ENCODE measurements around the gene HPS5.
"Not testable (repeated sequence)": the region's sequence is repeated elsewhere in the genome, so short reads cannot be mapped to it uniquely, and the experiment has no call there.

The HPS5 gene, protein sequence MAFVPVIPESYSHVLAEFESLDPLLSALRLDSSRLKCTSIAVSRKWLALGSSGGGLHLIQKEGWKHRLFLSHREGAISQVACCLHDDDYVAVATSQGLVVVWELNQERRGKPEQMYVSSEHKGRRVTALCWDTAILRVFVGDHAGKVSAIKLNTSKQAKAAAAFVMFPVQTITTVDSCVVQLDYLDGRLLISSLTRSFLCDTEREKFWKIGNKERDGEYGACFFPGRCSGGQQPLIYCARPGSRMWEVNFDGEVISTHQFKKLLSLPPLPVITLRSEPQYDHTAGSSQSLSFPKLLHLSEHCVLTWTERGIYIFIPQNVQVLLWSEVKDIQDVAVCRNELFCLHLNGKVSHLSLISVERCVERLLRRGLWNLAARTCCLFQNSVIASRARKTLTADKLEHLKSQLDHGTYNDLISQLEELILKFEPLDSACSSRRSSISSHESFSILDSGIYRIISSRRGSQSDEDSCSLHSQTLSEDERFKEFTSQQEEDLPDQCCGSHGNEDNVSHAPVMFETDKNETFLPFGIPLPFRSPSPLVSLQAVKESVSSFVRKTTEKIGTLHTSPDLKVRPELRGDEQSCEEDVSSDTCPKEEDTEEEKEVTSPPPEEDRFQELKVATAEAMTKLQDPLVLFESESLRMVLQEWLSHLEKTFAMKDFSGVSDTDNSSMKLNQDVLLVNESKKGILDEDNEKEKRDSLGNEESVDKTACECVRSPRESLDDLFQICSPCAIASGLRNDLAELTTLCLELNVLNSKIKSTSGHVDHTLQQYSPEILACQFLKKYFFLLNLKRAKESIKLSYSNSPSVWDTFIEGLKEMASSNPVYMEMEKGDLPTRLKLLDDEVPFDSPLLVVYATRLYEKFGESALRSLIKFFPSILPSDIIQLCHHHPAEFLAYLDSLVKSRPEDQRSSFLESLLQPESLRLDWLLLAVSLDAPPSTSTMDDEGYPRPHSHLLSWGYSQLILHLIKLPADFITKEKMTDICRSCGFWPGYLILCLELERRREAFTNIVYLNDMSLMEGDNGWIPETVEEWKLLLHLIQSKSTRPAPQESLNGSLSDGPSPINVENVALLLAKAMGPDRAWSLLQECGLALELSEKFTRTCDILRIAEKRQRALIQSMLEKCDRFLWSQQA

DNA sequence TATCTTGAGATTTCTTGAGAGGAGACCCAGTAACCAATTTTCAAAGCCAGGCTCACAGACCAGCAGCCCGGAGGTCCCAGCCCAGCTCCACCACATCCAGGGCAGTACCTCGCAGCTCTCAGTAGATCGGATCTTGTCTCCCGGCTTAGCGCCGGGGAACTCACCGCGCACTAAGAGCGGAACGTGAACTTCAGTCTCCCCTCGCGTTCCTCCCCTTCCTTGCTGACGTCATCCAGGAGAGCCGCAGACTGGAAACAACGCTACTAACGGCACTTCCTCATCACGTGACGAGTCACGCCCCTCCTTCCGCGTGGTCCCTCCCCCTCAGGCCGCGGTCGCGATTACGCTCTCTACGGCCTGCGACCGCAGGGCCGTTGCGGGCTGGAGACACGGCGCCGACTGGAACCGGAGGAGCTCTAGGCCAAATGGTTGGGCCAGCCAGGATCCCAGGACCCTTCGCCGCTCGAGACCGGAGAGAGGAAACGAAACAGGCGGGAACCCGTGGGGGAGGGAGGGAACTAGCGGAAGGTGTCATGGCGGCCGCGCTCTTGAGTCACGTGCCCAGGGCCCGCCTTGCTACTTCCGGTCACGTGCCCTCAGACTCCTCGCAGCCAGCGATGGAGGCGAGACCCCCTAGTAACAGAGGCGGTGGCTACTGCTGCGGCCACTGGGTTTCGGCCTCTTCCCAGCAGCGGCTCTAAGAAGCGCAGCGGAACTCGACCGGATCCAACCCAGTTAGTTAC, at the start of gene HPS5, which contains the start of gene GTF2H1:
HPS5 (minus strand) TSS at position 172 of the 743 bp plus-strand sequence. CDS start 4,282 bp downstream, outside the sequence.
GTF2H1 (plus strand) TSS at position 599 of the 743 bp plus-strand sequence. CDS start 10,508 bp downstream, outside the sequence.
- peak; percentile 95 for DNase-seq (ENCODE audit: low read depth, low spot score)

DNA sequence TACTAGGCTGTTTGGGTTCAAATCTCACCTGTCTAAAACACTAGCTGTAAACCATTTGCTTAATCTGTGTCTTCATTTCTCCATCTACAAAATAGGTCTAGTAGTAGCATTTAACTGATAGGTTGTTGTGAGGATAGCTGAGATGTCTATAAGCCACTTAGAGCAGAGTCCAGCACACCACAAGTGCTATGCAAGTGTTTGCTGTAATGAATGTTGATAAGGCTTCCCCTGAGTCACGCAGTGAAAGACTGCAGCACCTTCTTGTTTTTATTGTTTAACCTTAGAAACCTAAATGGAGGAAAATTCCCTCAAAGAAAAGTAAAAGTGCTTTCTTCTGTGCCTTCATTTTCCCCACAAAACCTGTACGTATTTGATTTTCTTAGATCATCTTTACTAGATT, 49.3 kb upstream of the HPS5 start:
- DNase-seq (ENCODE audit: low read depth, low spot score): no peak

DNA sequence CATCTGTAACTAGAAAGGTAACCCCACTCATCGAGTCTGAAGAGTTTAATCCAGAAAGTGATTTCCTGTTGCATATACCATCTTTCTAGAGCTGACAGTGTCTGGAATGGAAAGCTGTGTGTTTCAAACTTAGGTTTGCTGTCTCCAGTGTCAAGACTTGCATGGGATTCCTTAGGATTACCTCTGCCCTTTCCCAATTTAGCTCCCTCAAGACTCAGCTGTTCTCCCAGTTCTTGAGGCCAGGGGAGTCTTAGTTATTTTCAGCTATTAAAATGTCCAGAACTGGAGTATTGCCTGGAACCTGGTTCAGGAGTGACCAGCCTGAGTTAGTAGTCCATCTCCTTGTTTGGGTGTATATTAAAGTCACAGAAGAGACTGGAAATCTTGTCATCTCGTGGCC, 47.5 kb upstream of the HPS5 start:
- DNase-seq (ENCODE audit: low read depth, low spot score): no peak

DNA sequence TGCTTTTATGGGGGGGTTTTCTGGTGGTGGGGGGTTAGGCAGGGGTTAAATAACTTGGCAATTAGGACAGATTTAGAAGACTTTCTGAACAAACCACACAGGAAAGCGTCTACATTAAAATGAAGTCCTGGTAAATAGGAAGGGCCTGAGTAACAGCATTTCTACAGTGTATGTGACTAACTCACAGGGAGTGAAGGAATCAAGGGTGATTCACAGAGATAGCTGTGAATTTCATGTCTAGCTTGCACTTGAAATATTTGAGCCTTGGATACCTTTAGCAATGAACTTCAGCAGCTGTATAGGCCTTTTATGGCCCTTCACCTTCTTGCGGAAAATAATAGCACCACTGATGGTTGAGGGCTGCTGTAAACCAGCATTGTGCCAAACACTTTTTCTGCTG, 46.3 kb upstream of the HPS5 start:
- DNase-seq (ENCODE audit: low read depth, low spot score): no peak

DNA sequence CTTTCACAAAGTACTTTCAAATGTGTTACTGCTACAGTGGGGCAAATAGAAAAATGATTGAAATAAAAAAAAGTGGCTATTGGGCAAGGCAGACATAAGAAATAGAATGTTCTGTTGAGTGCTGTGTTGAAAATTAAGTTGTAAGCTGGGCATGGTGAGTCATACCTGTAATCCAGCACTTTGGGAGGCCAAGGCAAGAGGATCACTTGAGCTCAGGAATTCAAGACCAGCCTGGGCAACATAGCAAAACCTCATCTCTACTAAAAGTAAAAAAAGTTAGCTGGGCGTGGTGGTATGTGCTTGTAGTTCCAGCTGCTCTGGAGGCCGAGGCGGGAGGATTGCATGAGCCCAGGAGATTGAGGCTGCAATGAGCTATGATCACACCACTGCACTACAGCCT, 45.5 kb upstream of the HPS5 start:
- DNase-seq (ENCODE audit: low read depth, low spot score): no peak

DNA sequence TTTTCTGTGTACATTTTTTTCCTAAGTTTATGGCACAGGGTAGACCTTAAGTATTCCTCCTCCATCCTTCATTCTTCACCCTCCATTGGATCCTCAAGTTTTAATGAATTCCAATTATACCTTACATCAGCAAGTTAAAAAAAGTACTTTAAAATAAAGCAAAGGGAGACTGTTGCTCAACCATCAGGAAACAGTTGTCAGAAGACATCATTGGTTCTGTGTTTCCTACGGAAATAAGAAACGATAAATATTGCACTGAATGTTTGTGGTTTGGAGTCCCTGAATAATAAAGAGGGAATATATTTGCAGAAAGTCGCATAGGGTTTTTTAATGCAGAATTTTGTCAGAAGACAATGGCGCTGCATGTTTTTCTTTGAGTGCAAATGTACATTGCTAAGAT, 44.3 kb upstream of the HPS5 start:
- no peak for DNase-seq (ENCODE audit: low read depth, low spot score)

DNA sequence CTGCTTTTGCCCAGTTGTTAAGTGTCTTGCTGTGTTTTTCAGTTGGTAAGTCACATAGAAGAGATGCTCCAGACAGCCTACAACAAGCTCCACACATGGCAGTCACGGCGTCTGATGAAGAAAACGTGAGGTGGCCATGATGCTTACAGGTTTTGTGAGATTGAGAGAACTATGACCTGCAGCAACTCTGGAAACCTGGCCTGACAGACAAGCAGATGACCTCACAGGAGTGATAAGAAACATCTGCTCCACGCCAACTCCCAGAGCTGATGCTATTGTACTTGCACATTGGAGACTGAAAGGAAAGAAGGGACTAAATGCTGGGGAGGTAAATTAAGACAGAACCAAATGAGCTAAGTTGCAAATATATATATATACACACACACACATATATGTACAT, 43.8 kb upstream of the HPS5 start:
- DNase-seq (ENCODE audit: low read depth, low spot score): no peak

DNA sequence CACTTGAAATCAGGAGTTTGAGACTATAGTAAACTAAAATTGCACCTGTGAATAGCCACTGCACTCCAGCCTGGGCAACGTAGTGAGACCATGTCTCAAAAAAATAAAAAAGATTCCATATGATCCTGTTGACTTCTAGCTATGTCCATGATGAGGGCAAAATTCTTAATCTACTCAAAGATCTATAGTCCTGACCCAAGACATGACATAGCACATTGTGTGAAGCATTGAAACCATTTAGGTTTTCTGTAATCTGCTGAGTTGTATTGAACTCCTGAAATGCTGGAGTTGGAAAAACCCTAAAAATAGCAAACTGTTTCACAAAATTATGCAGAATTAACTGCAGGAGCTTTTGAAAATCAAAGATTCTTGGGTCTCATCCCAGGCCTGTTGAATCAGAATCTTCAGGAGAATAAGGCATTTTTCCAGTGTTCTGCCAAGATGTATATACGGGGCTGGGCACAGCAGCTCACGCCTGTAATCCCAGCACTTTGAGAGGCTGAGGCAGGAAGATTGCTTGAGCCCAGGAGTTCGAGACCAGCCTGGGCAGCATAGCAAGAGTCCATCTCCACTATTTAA, 42.6 kb upstream of the HPS5 start:
- no peak for DNase-seq (ENCODE audit: low read depth, low spot score)

DNA sequence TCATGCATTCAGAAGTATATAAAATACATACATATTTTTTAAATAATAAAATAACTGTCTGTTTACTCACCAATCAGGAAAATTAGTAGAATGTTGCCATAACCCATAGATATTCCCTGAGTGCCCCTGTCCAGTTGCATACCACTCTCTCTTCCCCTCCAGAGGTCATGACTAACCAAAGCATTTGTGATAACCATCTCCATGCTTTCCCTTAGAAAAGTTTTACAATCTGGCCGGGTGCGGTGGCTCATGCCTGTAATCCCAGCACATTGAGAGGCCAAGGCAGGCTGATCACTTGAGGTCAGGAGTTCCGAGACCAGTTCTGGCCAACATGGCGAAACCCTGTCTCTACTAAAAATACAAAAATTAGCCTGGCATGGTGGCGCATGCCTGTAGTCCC, 39.2 kb upstream of the HPS5 start:
- no peak for DNase-seq (ENCODE audit: low read depth, low spot score)

DNA sequence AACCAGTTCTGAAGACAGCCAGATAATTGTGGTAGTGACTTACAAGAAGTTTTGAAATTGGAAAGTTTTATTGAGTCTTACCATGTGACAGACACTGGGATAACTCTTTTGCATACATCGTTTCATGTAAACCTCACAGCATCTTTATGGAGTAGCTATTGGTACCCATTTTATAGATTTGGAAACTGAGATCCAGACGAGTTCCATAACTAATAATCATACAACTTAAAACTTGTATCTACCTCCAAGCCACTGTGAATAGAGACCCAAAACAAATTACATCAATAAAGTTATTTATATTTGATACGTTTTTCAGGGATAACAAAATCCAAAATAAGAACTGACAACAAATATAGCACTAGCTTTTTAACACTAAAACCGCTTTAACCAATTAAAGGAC, 36.7 kb upstream of the HPS5 start:
- no peak for DNase-seq (ENCODE audit: low read depth, low spot score)

DNA sequence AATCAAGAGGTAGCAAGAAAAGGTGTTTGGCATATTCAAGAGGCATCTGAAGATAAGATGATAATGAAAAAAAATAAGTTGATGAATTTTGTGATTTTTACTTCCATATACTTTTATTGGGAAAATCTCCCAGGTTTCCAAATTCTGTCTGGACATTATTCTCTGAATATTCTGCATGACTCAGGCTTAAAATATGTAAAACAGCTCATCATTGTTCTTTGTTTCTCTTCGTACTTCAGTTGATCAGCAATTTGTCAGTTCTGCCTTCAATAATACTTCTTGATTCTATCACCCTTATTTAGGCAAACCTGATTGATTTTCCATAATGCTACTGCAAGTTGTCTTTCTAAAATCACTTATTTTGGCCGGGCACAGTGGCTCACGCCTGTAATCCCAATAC, 30.6 kb upstream of the HPS5 start:
- no peak for DNase-seq (ENCODE audit: low read depth, low spot score)

DNA sequence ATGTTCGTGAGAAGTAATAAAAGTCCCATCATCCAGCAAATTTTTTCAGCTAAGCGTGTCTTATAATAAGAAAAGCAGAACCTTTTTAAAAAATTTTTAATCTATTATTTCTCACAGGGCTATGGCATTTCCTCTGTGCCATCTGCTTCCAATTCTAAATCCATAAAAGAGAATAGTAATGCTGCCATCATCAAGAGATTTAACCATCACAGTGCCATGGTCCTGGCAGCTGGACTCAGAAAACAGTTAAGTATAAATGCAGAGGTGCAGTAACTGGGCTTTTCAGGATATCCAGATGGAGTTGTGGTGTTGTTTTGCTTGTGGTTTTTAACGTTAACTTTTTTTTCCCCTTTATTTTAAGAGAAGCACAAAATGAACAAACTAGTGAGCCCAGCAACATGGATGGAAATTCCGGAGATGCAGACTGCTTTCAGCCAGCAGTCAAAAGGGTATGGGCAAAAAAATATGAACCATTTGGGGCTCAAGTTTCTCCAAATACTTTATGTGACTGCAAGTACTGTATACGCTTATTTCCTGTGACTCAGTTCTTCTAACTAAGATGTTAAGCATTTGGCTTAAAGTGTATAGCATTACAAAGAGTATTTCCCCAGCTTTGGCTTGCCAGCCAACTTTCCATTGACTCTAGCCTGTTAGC, 25.7 kb upstream of the HPS5 start:
- no peak for DNase-seq (ENCODE audit: low read depth, low spot score)

DNA sequence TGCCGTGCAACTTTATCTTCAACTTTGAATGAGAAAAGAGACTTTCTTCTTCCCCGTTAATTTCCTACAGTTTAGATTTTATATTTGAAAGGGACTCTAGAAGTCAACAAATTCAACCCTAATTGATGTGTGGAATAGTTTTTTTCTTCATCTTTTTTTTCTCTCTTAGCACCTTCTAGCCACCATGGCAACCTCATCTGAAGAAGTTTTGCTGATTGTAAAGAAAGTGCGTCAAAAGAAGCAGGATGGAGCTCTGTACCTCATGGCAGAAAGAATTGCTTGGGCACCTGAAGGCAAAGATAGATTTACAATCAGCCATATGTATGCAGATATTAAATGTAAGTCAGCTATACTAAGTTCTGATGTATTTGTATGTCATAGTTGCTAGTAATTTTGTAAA, 11.0 kb upstream of the HPS5 start:
- DNase-seq (ENCODE audit: low read depth, low spot score): no peak

DNA sequence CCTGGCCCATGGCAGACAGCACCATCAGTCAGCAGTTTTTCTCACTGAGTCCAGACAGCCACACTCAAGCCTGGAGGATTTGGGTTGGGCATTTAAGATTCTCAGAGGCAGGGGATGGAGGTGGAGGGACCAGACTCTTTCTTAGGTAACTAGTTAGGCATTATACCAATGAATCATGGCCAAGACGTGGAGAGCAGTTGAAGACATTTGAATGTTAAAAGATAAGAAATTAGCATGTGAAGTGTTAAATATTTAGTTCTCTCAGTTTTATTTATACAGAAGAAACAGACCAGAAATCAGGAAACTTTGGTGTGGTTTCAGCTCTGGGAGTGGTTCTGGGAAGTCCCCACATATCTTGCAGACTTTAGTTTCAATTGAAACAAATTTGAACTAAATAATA, 10.4 kb upstream of the HPS5 start:
- DNase-seq (ENCODE audit: low read depth, low spot score): no peak

DNA sequence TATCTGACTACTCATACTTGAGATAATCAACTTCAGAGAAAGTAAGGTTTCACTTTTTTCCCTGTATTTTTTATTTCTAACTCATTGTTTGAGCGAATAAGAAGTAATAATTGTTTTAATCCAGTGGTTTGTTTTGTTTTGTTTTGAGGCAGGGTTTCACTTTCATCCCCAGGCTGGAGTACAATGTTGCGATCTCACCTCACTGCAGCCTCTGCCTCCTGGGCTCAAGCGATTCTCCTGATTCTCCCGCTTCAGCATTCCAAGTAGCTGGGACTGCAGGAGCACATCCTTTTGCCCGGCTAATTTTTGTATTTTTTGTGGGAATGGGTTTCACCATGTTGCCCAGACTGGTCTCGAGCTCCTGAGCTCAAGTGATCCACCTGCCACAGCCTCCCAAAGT, 9.0 kb upstream of the HPS5 start:
- no peak for DNase-seq (ENCODE audit: low read depth, low spot score)

DNA sequence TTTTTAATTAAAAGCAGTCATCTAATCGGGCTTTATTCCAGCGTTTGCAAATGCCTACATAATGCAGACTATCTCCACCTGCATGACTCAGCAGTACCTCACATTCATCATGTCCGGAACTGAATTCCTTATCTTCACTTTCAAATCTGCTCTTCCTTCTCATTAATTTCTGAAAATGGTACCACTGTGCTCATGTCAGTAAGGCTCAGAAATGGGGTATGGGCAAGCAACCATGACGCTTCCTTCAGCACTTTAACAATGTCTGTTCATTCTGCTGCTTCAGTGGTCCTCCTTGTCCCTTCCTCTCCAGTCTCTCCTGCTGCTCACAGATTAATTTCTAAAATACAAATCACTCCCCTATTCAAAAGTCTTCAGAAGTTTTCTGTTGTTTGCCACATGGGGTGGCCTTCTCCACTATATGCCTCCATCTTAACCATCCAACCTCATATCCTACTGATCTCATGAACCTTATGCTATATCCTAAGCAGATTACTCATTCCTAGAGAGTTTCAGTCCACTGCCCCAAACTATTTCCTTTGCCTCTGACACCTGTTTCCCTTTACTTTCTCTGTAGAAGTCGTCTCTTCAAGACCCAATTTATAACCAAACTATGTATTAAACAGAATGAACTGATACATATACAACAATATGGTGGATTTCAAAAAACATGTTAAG, 7.4 kb upstream of the HPS5 start:
- no peak for DNase-seq (ENCODE audit: low read depth, low spot score)

DNA sequence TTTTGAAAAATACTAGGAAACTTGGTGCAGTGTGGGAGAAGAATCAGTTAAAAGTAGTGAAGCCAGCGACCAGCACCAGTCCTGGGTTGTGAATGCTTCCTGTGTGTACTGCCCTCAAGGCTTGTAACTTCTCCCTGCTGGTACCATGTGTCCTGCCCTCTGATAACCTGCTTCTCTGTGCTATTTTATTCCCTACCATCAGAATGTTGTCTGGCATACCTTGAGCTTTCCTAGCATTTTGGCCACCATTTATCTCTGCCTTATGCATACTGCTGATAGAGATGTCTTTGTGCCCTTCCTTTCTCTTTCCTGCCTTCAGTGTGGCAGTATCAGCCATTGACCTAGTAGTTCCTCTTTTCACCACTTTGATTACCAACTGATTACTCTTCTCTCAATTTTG, 2.4 kb upstream of the HPS5 start:
- no peak for DNase-seq (ENCODE audit: low read depth, low spot score)

DNA sequence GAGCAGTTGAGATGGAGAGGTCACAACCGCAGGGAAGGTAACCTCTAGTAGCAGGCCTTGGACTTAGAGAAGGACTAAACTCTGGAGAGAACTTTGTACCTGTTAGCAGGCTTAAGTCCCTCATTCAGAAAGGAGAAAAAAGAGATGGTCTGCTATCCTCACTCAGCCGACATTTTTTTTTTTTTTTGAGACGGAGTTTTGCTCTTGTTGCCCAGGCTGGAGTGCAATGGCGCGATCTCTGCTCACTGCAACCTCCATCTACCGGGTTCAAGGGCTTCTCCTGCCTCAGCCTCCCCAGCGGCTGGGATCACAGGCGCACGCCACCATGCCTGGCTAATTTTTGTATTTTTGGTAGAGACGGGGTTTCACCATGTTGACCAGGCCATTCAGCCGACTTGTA, 1.9 kb upstream of the HPS5 start:
- DNase-seq (ENCODE audit: low read depth, low spot score): not testable (repeated sequence)

DNA sequence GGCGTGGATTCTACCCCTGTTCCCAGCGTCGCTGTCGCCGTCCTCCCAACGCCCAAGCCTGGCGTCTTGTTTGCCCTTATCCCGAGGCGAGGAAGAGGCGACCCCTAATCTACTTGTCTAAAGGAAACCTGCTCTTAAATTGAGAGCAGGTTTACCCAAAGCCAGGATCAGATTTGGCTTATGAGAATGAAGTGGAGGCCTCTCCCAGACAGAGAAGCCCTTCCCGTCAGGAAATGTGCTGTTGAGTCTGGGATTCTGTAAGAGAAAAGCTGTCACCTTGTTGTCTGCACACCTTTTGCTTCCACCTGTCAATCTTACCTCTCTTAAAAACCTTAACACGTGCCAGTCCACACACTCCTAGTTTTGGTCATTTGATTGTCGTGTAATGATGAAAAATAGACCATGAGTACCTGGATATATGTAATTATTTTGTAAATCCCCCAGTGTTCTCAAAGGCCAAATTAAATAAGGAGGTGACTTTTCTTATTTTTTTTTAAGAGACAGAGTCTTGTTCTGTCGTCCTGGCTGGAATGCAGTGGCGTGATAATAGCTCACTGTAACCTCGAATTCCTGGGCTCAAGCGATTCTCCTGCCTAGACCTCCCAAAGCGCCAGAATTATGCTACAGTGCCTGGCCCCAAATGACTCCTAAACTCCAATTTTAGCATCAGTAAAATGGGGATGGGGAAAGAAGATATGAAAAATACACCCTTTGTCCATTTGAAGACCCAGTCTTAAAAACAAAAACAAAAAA, 1.1 kb upstream of the HPS5 start:
- no peak for DNase-seq (ENCODE audit: low read depth, low spot score)

All from brain pericyte (primary cell).